Measurements from ENCODE around the gene HPS5.

Gene HPS5

DNA sequence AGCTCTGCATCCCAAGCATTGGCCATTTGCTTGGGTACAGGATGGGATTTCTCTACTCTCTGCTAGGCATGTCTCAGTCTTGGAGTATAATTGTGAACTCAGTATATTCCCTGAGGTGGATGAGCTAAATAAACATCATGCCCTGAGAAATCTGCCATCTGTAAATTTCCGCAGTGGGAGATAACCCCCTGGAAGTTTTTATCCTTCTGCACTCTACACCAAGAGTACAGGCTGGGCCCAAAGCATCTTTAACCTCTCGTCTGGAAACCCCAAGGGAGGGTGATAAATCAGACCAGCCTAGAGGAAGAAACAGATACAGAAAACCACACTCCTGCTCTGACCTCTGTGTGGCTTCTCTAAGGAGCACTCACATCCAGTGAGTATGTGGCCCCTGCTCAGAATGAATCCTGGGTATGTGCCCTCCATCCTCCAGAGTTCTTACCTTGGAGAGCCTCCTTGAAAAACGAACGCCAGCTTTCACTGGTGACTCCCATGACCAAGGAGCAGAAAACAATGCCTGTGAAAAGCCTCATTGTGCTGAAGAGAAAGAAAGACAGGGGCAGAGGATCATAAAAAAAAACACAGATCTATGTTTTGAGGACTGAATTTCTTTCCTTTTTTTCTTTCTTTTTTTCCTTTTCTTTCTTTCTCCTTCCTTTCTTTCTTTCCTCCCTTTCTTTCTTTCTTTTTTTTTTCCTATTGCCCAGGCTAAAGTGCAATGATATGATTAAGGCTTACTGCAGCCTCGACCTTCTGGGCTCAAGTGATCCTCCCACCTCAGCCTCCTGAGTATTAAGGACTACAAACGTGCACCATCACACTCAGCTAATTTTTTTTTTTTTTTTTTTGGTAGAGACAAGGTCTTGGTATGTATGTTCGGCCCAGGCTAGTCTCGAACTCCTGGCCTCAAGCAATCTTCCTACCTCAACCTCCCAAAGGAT, 86.3 kb downstream of the HPS5 start:
- DNase-seq = no peak

DNA sequence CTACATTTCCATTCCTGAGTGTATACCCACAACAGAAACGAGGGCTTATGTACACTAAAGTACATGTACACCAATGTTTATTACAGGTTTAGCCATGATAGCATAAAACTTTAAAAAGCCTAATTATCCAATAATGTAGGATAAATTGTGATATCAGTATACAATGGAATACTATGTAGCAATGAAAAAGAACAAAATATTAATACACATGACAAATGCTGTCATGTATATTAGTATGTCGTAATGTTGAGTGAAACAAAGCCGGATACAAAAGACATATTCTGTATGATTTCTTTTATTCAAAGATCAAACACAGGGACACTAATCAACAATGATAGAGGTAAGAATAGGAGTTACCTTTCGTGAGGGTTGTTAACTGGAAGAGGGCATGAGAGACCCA, 88.0 kb downstream of the HPS5 start:
- DNase-seq = no peak

DNA sequence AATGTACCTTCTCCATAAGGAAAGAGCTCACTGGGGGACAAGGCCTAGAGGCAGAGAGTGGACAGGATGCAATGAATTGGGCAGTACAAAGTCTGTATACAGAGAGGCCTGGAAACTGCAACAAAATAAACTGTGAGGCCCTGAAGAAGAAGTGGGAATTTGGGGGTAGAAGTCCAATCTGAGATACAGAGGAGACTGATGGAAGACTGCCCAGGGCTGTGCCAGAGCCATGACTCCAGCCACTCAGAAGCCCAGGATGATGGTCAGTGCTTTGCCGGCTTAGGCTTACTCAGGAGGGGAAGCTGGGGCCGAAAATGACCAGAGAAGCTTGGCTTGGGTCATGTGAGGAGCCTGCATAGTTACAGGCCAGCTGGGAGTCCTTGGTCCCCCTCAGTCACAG, 91.1 kb downstream of the HPS5 start:
- no peak for DNase-seq

DNA sequence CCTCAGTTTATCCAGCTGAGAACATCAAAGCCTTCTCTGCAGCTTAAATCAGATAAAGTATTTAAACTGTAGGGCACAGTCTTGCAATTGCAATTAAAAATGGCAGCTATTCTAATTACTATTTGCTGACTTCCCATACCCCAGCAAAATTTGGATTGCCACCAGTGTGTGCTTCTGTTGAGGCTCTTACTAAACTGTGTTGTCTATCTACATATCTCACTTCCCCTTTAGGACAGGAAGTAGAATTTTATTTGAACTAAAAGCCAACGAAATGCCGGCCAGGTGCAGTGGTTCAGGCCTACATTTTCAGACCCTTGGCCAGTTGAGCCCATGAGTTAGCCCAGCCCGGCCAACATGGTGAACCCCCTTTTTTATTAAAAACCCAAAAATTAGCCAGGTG, 92.4 kb downstream of the HPS5 start:
- DNase-seq = no peak
